ENCODE results near the gene MFSD6. TPM values are rescaled to one million over a fixed set of nuclear protein-coding genes. Genes with fewer than 3 reads are reported as not detected.
"Not testable (repeated sequence)": the region's sequence is repeated elsewhere in the genome, so short reads cannot be mapped to it uniquely, and the experiment has no call there.

MFSD6 gene
- total RNA-seq, 2 experiments from 2014 or later, result 55.9 to 58.7 TPM

GRCh38 chr2:190430866-190431265 lies 22.7 kb downstream of the MFSD6 start:
- POLR2A ChIA-PET, CTCF ChIA-PET: not testable (repeated sequence)

DNA sequence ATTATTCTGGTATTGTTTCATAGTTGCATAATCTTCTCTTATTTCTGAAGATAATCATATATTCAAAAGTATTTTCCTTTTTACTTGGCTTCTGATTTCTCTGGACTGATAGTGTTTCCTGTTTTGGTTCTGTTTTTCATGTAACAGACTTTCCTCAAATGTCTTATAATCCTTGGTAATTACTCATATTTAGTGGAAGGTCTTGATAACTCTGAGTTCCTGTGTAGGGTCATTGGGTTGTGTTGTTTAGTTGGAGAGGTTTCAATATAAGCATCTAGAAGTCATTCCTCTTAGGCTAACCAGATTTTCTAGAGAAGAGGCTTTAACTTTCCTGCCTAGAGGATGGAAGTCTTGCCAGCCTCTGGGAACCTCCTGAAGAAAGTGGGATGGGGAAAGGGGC lies 23.8 kb downstream of the MFSD6 start:
- ChIA-PET CTCF (no interaction called here), POLR2A (no interaction called here)

- ChIA-PET CTCF (no interaction called here), POLR2A (interaction anchor here (1.1 kb wide), 1 partner anchor 25 kb away, joined by 3 read pairs; no protein-coding TSS in a partner anchor)
Observed at GRCh38 chr2:190432567-190433231, 24.5 kb downstream of the MFSD6 start.

DNA sequence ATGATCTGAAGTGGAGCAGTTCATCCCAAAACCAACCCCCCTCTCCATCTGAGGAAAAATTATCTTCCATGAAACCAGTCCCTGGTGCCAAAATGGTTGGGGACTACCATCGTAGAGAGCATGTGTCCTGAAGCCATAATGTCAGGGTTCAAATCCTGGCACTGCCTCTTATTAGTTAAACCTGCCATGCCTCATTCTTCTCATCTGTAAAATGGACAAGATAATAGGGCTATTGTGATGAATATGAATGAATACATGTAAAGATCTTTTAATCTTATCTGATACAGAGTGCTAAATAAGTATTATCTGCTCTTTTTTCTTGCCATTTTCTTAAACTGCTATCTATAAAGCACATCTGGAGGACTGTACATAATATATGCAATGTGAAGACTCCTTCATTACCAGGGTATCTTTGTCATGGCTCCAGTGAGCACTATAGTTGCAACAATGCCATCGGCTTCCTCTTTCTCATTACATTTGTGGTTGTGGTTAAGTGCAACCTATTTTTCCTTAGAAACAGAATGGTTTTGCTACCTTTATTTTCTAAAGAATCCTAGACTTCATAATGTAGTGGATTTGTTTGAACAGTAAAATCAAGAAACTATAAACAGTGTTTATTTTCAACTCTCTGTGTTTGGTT lies 27.0 kb downstream of the MFSD6 start:
- POLR2A ChIA-PET, result no interaction called here
- CTCF ChIA-PET, result no interaction called here

DNA sequence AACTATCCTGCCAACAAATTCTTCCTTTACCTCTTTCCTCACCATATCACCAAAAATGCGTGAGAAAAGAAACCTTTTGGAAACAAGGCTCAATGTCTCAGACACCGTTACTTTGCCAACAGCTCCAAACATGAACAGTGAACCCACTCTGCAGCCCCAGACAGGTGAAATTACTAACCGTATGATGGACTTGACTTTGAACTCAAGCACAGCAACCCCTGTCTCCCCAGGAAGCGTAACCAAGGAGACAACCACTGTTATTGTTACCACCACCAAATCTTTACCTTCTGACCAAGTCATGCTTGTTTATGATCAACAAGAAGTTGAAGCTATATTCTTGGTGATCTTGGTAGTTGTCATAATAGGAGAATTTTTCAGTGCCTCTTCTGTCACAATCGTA lies 28.4 kb downstream of the MFSD6 start:
- CTCF ChIA-PET, result no interaction called here
- POLR2A ChIA-PET, result interaction anchor here (0.5 kb wide), 1 partner anchor 203 kb away, joined by 4 read pairs; no protein-coding TSS in a partner anchor

DNA sequence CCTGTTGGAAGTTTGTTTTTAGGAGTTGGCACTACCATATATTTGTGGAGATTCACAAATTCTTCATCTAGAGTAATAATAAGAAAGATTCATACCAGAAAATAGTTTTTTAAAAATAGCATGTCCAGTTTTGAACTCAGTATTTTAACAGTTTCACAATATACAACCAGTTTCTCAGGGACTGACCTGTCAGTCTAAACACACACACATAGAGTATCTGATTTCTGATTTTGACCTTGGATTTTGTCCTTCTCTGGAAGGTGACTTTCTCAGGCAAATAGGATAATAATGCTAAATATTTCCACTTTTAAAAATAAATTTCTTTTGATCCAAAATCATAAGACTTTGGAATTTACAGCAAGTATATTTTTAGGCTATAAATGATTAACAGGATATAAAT lies 32.0 kb downstream of the MFSD6 start:
- ChIA-PET POLR2A (no interaction called here), CTCF (no interaction called here)

- ChIA-PET POLR2A (no interaction called here), CTCF (interaction anchor here (0.6 kb wide), 1 partner anchor 48 kb away, joined by 4 read pairs; no protein-coding TSS in a partner anchor)
Observed at GRCh38 chr2:190441564-190441963, 33.4 kb downstream of the MFSD6 start.

GRCh38 chr2:190443055-190443454 lies 34.9 kb downstream of the MFSD6 start:
- ChIA-PET CTCF (no interaction called here), POLR2A (no interaction called here)

- ChIA-PET POLR2A (no interaction called here), CTCF (no interaction called here)
Observed at GRCh38 chr2:190443778-190444481, 35.8 kb downstream of the MFSD6 start.

DNA sequence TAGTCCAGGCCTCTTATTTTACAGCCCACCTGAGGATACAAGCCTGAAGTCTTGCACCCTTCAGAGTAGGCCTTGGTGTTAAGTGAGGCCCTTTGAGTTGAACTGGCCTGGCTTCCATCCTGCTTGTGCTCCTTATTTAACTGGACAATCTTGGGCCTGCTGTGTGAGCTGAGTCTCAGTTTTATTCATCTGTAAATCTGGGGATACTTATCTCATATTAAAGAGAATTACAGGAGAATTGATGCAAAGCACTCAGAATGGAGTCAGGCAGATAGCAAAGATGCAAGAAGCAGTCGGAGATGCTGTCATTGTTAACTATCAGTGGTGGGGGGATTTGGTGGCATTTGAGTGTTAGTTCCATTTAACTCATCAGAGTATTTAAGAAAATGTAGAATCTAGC lies 36.8 kb downstream of the MFSD6 start:
- ChIA-PET CTCF (no interaction called here), POLR2A (interaction anchor here (0.6 kb wide), 1 partner anchor 33 kb away, joined by 11 read pairs; no protein-coding TSS in a partner anchor)

DNA sequence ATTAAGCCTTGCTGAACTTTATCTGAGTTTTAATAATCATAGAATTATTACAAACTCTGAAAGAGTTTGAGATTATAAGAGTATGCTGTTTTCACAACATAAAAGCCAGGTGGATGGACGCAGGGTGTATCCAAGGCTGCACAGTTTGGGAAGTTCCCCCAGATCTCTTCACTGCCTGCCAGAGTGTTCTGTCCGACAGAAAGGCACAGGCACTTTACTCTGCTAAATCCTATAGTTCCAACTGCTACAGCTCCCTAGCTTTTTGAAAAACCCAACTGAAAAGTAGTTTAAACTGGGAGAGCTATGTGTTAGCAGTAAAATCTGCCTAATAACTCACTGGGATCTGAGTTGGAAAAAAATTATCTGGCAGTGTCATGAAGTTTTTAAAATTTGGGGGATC lies 38.0 kb downstream of the MFSD6 start:
- CTCF ChIA-PET, result no interaction called here
- POLR2A ChIA-PET, result no interaction called here

GRCh38 chr2:190446750-190447516 lies 38.8 kb downstream of the MFSD6 start:
- POLR2A ChIA-PET, result interaction anchor here (0.7 kb wide), 1 partner anchor 201 kb away, joined by 3 read pairs; no protein-coding TSS in a partner anchor
- CTCF ChIA-PET, result interaction anchor here (0.6 kb wide), 1 partner anchor 448 kb away, joined by 3 read pairs; no protein-coding TSS in a partner anchor

GRCh38 chr2:190447766-190448165 lies 39.6 kb downstream of the MFSD6 start:
- ChIA-PET POLR2A (interaction anchor here (0.7 kb wide), 1 partner anchor 201 kb away, joined by 3 read pairs; no protein-coding TSS in a partner anchor), CTCF (interaction anchor here (0.6 kb wide), 1 partner anchor 449 kb away, joined by 3 read pairs; no protein-coding TSS in a partner anchor)

GRCh38 chr2:190449925-190450324 lies 41.8 kb downstream of the MFSD6 start:
- CTCF ChIA-PET, result no interaction called here
- POLR2A ChIA-PET, result no interaction called here

GRCh38 chr2:190450363-190450762 lies 42.2 kb downstream of the MFSD6 start:
- POLR2A ChIA-PET, result no interaction called here
- CTCF ChIA-PET, result interaction anchor here (0.7 kb wide), 1 partner anchor 228 kb away, joined by 4 read pairs; no protein-coding TSS in a partner anchor

DNA sequence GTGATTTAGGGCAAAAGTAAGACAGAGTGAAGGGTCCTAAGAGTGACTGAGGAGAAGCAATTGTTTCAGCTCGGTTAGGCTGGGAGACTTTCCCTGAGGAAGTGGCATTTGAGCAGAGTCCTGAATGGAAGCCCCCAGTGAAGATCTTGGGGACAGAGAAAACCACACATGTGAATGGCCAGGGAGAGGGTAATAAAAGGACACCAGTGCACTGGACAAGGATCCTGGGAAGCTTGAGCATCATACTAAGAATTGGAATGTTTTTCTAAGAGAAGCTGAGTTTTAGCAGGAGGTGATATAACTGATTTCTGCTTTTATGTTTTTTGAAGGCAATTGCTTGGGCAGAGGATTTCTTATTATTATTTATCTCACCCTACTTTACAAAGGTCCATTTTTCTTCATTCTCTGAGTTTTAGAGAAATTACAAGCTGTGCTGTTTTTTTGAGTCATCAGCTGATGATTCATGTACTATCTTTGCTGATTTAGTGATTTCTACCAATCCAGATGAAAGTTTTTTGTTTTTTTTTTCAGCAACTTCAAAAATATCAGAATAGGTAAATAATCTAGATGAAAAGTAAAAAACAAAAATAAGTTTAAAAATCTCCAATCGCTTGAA lies 43.5 kb downstream of the MFSD6 start:
- ChIA-PET POLR2A (no interaction called here), CTCF (interaction anchor here (1.1 kb wide), 1 partner anchor 355 kb away, joined by 3 read pairs; no protein-coding TSS in a partner anchor)

DNA sequence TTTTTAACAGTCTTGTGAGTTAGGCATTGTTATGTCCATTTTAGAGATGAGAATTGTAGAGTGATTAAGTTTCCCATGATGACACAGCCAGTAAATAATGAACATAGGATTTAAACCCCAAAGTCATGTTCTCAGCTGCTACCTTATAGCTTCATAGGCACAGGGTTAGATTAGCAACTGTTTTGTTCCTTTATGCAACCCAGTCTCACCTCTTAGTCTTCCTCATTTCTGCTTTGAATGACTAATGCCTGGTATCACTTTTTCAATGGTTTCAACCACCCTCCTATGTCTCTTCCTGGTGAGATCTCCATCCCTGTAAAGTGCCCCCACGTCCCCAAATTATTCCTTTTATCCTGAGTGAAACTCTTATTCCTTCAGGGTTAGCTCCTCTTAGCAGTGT lies 44.3 kb downstream of the MFSD6 start:
- CTCF ChIA-PET, result interaction anchor here (1.1 kb wide), 1 partner anchor 354 kb away, joined by 3 read pairs; no protein-coding TSS in a partner anchor

GRCh38 chr2:190454795-190455194 lies 46.6 kb downstream of the MFSD6 start:
- ChIA-PET POLR2A (no interaction called here), CTCF (no interaction called here)

More for the DNA sequence above, 44.3 kb downstream of the MFSD6 start:
- POLR2A ChIA-PET, result no interaction called here

DNA sequence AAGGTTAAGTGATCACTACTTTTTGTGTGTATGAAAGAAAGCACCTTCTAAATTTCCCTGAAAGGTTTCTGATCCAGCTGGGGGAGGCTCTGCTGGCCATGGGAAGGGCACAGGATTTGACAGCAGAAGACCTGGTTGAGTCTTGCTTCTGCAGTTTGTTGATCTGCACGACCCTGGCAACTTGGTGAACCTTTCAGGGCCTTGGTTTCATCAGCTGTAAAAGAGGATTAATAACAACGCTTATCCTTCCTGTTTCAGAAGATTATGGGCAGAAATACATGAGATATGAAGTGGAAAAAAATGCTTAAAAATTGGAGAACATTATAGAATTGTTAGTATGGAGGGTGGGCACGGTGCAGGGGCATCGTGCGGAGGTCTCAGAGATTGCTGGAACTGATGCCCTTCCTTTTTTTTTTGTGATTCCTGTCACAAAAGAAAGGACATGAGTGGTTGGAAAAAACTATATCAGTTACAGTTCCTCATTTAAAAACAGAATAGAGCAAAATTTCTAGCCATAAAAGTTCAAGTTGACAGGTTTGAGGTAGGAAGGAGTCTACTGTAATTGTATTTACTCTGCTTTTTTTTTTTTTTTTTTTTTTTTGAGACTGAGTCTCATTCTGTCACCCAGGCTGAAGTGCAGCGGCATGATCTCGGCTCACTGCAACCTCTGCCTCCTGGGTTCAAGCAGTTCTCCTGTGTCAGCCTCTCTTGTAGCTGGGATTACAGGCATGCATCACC lies 47.4 kb downstream of the MFSD6 start:
- CTCF ChIA-PET, result no interaction called here
- POLR2A ChIA-PET, result no interaction called here

Measured in activated CD8-positive, alpha-beta memory T cell treated with anti-CD3 and anti-CD28 coated beads for 36 hours (primary cell).